AG04449 (cell line): ENCODE measurements around the gene PAQR4.
"Not testable (repeated sequence)": the region's sequence is repeated elsewhere in the genome, so short reads cannot be mapped to it uniquely, and the experiment has no call there.

Experiments used
- CTCF ChIA-PET: fragments of 350-600 bp; formaldehyde crosslinking; extraction: SDS; loops from one replicate; lab custom pipeline; 2021; ENCODE audit warnings: antibody characterized with exemption; lab: Yijun Ruan, JAX
- POLR2A ChIA-PET: fragments of 400-600, 350-600 bp; formaldehyde crosslinking; extraction: SDS; loops from one replicate; lab custom pipeline; 2020; ENCODE audit warnings: antibody characterized with exemption, inconsistent platforms; lab: Yijun Ruan, JAX
- DNase-seq: peaks from one replicate; pipeline ENCODE4 v3.0.0-alpha.2; 2010; ENCODE audit warnings: low read depth, low spot score
- H3K4me3 ChIP-seq: 2 replicates; pipeline ENCODE4 v1.5.1; 2011; ENCODE audit warnings: low read depth, mild to moderate bottlenecking, control low read depth, low read length
- CTCF ChIP-seq: IDR thresholded peaks from one replicate; pipeline ENCODE4 v1.5.1; 2011; ENCODE audit warnings: mild to moderate bottlenecking, moderate library complexity, low read length, control low read depth, inconsistent platforms; ENCODE audit not compliant: insufficient read depth; ENCODE audit errors: missing control alignments

PAQR4 gene

GRCh38 chr16:2939968-2940367 lies 29.2 kb upstream of the PAQR4 start:
- no peak for TF ChIP-seq CTCF
- no peak for DNase-seq
- ChIA-PET POLR2A (no interaction called here), CTCF (interaction anchor here (0.7 to 6.5 kb wide), 9 partner anchors 8 to 101 kb away, joined by 3 to 58 read pairs (median 5); no protein-coding TSS in a partner anchor)
- H3K4me3 ChIP-seq = no peak overlapping the region

GRCh38 chr16:2942045-2942444 lies 27.1 kb upstream of the PAQR4 start:
- no peak for DNase-seq
- no peak overlapping the region for H3K4me3 ChIP-seq
- ChIA-PET POLR2A (no interaction called here), CTCF (interaction anchor here (0.7 to 6.5 kb wide), 3 partner anchors 15 to 23 kb away, joined by 3 to 58 read pairs (median 4); no protein-coding TSS in a partner anchor)
- TF ChIP-seq CTCF = no peak

DNA sequence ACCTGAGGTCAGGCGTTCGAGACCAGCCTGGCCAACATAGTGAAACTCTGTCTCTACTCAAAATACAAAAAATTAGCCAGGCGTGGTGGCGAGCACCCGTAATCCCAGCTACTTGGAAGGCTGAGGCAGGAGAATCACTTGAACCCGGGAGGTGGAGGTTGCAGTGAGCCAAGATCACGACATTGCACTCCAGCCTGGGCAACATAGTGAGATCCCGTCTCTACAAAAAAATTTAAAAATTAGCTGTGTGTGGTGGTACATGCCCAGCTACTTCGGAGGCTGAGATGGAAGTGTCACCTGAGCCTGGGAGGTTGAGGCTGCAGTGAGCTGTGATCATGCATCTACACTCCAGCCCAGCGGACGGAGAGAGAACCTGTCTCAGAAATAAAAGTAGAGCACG lies 25.4 kb upstream of the PAQR4 start:
- POLR2A ChIA-PET, DNase-seq: not testable (repeated sequence)
- CTCF ChIA-PET = interaction anchor here (1.1 to 6.5 kb wide), 3 partner anchors 17 to 39 kb away, joined by 3 to 58 read pairs (median 5); no protein-coding TSS in a partner anchor

GRCh38 chr16:2946649-2947048 lies 22.5 kb upstream of the PAQR4 start:
- H3K4me3 ChIP-seq = no peak overlapping the region
- DNase-seq = no peak
- CTCF ChIA-PET = interaction anchor here (1.1 to 6.3 kb wide), 3 partner anchors 13 to 19 kb away, joined by 4 to 30 read pairs (median 11); no protein-coding TSS in a partner anchor
- TF ChIP-seq CTCF = no peak
- POLR2A ChIA-PET = no interaction called here

More for the DNA sequence above, 25.4 kb upstream of the PAQR4 start:
- H3K4me3 ChIP-seq = not testable (repeated sequence)

GRCh38 chr16:2948807-2949704 lies 20.1 kb upstream of the PAQR4 start:
- ChIA-PET POLR2A (no interaction called here), CTCF (interaction anchor here (1.8 to 6.3 kb wide), 3 partner anchors 13 to 29 kb away, joined by 5 to 30 read pairs (median 11); no protein-coding TSS in a partner anchor)
- H3K4me3 ChIP-seq = no peak overlapping the region
- TF ChIP-seq CTCF = no peak
- no peak for DNase-seq

DNA sequence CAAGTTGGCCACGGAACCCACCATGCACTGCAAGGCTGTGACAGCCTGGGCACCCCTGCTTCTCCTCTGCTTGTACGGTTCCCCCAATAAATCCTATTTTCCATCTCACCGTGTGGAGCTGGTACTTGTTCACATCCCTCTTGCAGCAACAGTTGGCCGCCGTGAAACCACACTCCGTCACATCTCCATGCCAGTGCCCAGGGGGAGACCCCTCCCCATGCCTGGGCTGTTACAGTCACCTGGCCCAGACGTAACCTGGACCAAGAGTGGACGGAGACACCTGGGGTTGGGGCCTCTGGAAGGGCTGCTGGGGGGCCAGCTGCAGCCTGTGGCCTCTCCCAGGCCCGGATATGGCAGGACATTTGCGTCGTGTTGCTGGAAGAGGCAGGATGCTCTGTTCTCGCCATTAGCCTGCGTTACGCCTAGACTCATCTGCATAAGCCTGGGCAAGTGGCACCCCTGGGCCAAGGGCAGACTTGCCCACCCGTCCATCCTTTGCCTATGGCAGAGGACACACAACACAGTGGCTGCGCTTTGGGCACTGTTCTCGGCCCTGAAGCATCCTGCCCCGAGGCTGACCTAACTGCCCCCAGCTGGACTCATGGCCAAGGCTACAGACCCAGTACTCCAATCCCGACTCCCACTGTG lies 19.3 kb upstream of the PAQR4 start:
- ChIA-PET CTCF (interaction anchor here (1.3 to 6.3 kb wide), 4 partner anchors 9 to 30 kb away, joined by 4 to 30 read pairs (median 8); no protein-coding TSS in a partner anchor), POLR2A (interaction anchor here (0.6 kb wide), 1 partner anchor 12 kb away, joined by 3 read pairs; no protein-coding TSS in a partner anchor)
- TF ChIP-seq CTCF = no peak
- H3K4me3 ChIP-seq = no peak overlapping the region
- no peak for DNase-seq
